ENCODE measurements around the gene IGFL2. TPM values are rescaled to one million over a fixed set of nuclear protein-coding genes. Genes with fewer than 3 reads are reported as not detected.
"Not testable (repeated sequence)": the region's sequence is repeated elsewhere in the genome, so short reads cannot be mapped to it uniquely, and the experiment has no call there.

Gene IGFL2
- total RNA-seq, 1 experiment from 2014 or later, result not detected

GRCh38 chr19:46195104-46195503 lies 47.1 kb downstream of the IGFL2 start:
- POLR2A ChIA-PET, result no interaction called here

GRCh38 chr19:46195919-46196318 lies 47.9 kb downstream of the IGFL2 start:
- H3K9me3 ChIP-seq (ENCODE audit: control insufficient read depth in 1 of 2, insufficient read depth in 1 of 2, low read depth in 1 of 2, low read length in 2 of 2); DNase-seq (ENCODE audit: low read depth, low spot score); H4K20me1 ChIP-seq (ENCODE audit: insufficient read depth); H3K27ac ChIP-seq (ENCODE audit: low read depth, low read length); H2AFZ ChIP-seq (ENCODE audit: low read depth, low read length, poor library complexity, severe bottlenecking); intact Hi-C loops (cut with micrococcal nuclease); ATAC-seq; H3K79me2 ChIP-seq (ENCODE audit: insufficient read depth, low read length); H3K9me2 ChIP-seq (ENCODE audit: insufficient read depth); H3K4me2 ChIP-seq (ENCODE audit: low read length); H3K36me3 ChIP-seq (ENCODE audit: control insufficient read depth in 1 of 2, insufficient read depth in 2 of 2, low read length in 2 of 2); H3K9ac ChIP-seq (ENCODE audit: low read length); RAD21 ChIA-PET (ENCODE audit: low non-redundant PET in 1 of 2, low total read pairs in 2 of 2, uncharacterized antibody in 2 of 2, unreplicated experiment in 2 of 2); POLR2A ChIA-PET; BruUV-seq (replicated peaks); H3K4me3 ChIP-seq (replicated peaks in 1 of 2; ENCODE audit: low read depth in 1 of 2, low read length in 2 of 2): not testable (repeated sequence)
- CTCF ChIA-PET, result interaction anchor here (0.6 kb wide), 1 partner anchor 49 kb away, joined by 3 read pairs; no protein-coding TSS in a partner anchor
- peaks cover 16% of the 10 kb centered on the region for H3K27me3 ChIP-seq (ENCODE audit: insufficient read depth, low read length)
- peaks cover 7 to 23% of the 10 kb centered on the region in 2 experiments for H3K4me1 ChIP-seq (ENCODE audit: control insufficient read depth in 1 of 2, insufficient read depth in 2 of 2, low read length in 2 of 2)

More at GRCh38 chr19:46195104-46195503, 47.1 kb downstream of the IGFL2 start:
- no peak for ATAC-seq
- DNase-seq (ENCODE audit: low read depth, low spot score), result no peak
- ChIA-PET RAD21 (ENCODE audit: low non-redundant PET in 1 of 2, low total read pairs in 2 of 2, uncharacterized antibody in 2 of 2, unreplicated experiment in 2 of 2) (no interaction called here), CTCF (interaction anchor here (1.3 kb wide), 1 partner anchor 117 kb away, joined by 5 read pairs; no protein-coding TSS in a partner anchor)
- Histone ChIP-seq H3K36me3 (ENCODE audit: control insufficient read depth in 1 of 2, insufficient read depth in 2 of 2, low read length in 2 of 2) (no peaks in the 10 kb centered on the region), H3K9me2 (ENCODE audit: insufficient read depth) (no peaks in the 10 kb centered on the region), H3K27ac (ENCODE audit: low read depth, low read length) (no peak overlapping the region), H3K4me3 (replicated peaks in 1 of 2; ENCODE audit: low read depth in 1 of 2, low read length in 2 of 2) (no peak overlapping the region), H3K9ac (ENCODE audit: low read length) (no peak overlapping the region), H4K20me1 (ENCODE audit: insufficient read depth) (no peaks in the 10 kb centered on the region), H3K4me1 (ENCODE audit: control insufficient read depth in 1 of 2, insufficient read depth in 2 of 2, low read length in 2 of 2) (peaks cover 7 to 23% of the 10 kb centered on the region in 2 experiments), H3K27me3 (ENCODE audit: insufficient read depth, low read length) (peaks cover 24% of the 10 kb centered on the region; the same call in 1 of the 2 replicates), H3K4me2 (ENCODE audit: low read length) (no peak overlapping the region), H3K79me2 (ENCODE audit: insufficient read depth, low read length) (no peaks in the 10 kb centered on the region), H3K9me3 (ENCODE audit: control insufficient read depth in 1 of 2, insufficient read depth in 1 of 2, low read depth in 1 of 2, low read length in 2 of 2) (no peaks in the 10 kb centered on the region), H2AFZ (ENCODE audit: low read depth, low read length, poor library complexity, severe bottlenecking) (no peak overlapping the region)
- intact Hi-C loops (cut with micrococcal nuclease), result no loop called here
- BruUV-seq (replicated peaks), result no TSS peak
- no peak for TF ChIP-seq ZNF274 (IDR thresholded peaks at IDR 0.05; ENCODE audit: low read depth, low read length)
